Activated CD4-positive, alpha-beta T cell treated with anti-CD3 and anti-CD28 coated beads for 36 hours (primary cell): Measurements from ENCODE around the gene KDM2B. TPM values are rescaled to one million over a fixed set of nuclear protein-coding genes. Genes with fewer than 3 reads are reported as not detected.
A peak's percentile ranks its signal among the peaks of the same experiment; 100 is the strongest.
"Not testable (repeated sequence)": the region's sequence is repeated elsewhere in the genome, so short reads cannot be mapped to it uniquely, and the experiment has no call there.

Experiments
- ATAC-seq: fragments of 200-7000 bp; cut with Tn5 transposase; one replicate; pipeline ENCODE4 v1.10.0; 2021; ENCODE audit warnings: mild to moderate bottlenecking, moderate library complexity
- CTCF ChIA-PET: fragments of 350-600 bp; sonication (Branson Sonifier 250); formaldehyde crosslinking; loops from one replicate; lab custom pipeline; 2021; ENCODE audit warnings: antibody characterized with exemption; lab: Charles Lee
- POLR2A ChIA-PET: fragments of 350-600 bp; sonication (Branson Sonifier 250); formaldehyde crosslinking; loops from one replicate; lab custom pipeline; 2021; ENCODE audit warnings: antibody characterized with exemption, inconsistent platforms; lab: Charles Lee
- DNase-seq: peaks from one replicate; pipeline ENCODE4 v3.0.0-alpha.2; 2020
- H3K27ac Mint-ChIP-seq: one replicate; pipeline ENCODE4 v1.8.0; 2021; ENCODE audit warnings: mixed read lengths
- H3K27me3 Mint-ChIP-seq: one replicate; pipeline ENCODE4 v1.8.0; 2021; ENCODE audit warnings: mixed read lengths
- H3K36me3 Mint-ChIP-seq: one replicate; pipeline ENCODE4 v1.8.0; 2021; ENCODE audit warnings: low read depth, mixed read lengths
- H3K4me1 Mint-ChIP-seq: one replicate; pipeline ENCODE4 v1.8.0; 2021; ENCODE audit warnings: mixed read lengths
- H3K4me3 Mint-ChIP-seq: one replicate; pipeline ENCODE4 v1.8.0; 2021; ENCODE audit warnings: mild to moderate bottlenecking, moderate library complexity, mixed read lengths
- H3K9me3 Mint-ChIP-seq: one replicate; pipeline ENCODE4 v1.8.0; 2021; ENCODE audit warnings: low read depth, mixed read lengths
- intact Hi-C, 2 experiments: fragments of 100-400 bp; cut with DNase I in 1 of 2; cut with micrococcal nuclease in 1 of 2; formaldehyde crosslinking; loops; one replicate each; pipeline versions ENCODE4 v1.14.2 to v1.15.1; 2022 to 2024; cut with DNase I, micrococcal nuclease
- total RNA-seq, 2 experiments: library from RNA; stranded (reverse); gene quantifications; one replicate each; pipeline ENCODE4 v1.2.3, GENCODE V29; 2021

KDM2B gene
- total RNA-seq, 2 experiments from 2014 or later: 39.2 to 48.7 TPM

DNA sequence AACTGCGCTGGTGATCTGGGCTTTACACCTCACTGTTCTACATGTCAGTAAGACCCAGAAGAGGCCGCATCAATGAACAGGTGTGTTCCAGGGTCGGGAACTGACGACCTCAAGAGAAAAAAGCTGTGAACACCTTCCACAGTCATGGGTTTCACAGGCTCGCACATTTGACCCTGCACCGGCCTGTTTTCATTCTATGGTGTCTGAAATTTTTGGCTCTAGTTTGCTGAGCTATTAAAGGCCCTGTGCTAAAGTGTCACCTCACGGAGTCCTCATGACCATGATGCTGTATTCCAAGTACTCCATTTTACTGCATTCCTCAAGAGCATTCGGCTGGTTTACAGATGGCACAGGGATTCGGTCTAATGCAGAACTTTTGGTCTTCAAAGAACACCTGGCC lies 78.9 kb downstream of the KDM2B start:
- Mint-ChIP-seq H3K9me3 (no peaks in the 10 kb centered on the region), H3K27ac (no peak overlapping the region), H3K36me3 (no peaks in the 10 kb centered on the region), H3K4me3 (no peak overlapping the region), H3K27me3 (no peaks in the 10 kb centered on the region), H3K4me1 (peaks cover 11% of the 10 kb centered on the region)
- CTCF ChIA-PET: interaction anchor here (1.2 to 1.3 kb wide), 2 partner anchors 25 to 181 kb away, joined by 3 read pairs; no protein-coding TSS in a partner anchor
- POLR2A ChIA-PET: no interaction called here
- ATAC-seq (no peak), DNase-seq (no peak)
- intact Hi-C loops: loop anchor here (2.0 to 5.0 kb wide), 4 partner anchors 29 to 270 kb away; partner anchors contain the start of gene ORAI1 (in 1 of the 2)

DNA sequence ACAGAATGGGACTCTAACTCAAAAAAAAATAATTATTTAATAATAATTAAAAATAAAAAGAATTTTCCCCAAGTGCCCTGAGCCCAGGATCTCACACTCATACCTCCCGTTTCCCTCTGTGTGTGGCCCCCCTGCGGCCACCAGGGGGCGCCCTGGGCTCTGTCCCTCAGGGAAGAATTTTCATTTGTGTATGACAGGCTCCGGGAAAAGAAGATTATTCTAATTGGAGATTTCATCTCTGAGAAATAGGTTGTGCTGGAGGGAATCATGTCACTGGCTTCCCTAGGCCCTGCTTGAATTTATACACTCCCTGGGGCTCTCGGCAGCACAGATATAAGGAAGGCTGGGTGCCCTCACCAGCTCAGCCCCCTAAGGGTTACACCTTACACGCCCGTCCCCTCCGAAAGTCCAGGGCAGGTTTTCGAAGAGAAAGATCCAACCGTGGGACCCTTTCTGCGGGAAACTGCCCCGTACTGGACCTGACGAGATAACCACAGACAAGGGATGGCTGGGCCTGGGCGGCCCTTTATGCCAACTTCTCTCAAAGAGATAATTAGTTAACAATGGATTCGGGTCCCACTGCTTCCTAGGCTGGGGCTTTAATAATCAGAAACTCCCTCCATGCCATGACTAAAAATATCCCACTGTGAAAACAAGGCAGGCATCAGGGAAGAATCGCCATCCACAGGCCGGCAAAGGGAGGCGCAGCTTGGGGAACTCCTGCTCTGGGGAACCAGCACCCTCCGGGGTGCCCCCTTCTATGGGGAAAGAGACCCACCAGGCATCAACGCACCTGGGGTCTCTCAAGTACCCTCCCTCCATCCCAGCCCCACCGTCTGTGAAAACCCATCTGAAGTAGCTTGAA lies 80.7 kb downstream of the KDM2B start:
- no peak overlapping the region for H3K4me3 Mint-ChIP-seq
- H3K27ac Mint-ChIP-seq: no peak overlapping the region
- no peaks in the 10 kb centered on the region for H3K9me3 Mint-ChIP-seq
- no peaks in the 10 kb centered on the region for H3K27me3 Mint-ChIP-seq
- CTCF ChIA-PET: interaction anchor here (0.6 to 5.8 kb wide), 18 partner anchors 9 to 185 kb away, joined by 3 to 25 read pairs (median 3); partner anchors contain the start of gene MORN3
- POLR2A ChIA-PET: interaction anchor here (0.5 kb wide), 1 partner anchor 38 kb away, joined by 4 read pairs; no protein-coding TSS in a partner anchor
- H3K36me3 Mint-ChIP-seq: peaks cover 2% of the 10 kb centered on the region
- H3K4me1 Mint-ChIP-seq: peaks cover 13% of the 10 kb centered on the region
- ATAC-seq: peak; percentile 86
- intact Hi-C loops: loop anchor here (1.0 to 5.0 kb wide), 6 partner anchors 31 to 272 kb away; partner anchors contain the start of gene ORAI1 (in 1 of the 2)
- peak; percentile 84 for DNase-seq

DNA sequence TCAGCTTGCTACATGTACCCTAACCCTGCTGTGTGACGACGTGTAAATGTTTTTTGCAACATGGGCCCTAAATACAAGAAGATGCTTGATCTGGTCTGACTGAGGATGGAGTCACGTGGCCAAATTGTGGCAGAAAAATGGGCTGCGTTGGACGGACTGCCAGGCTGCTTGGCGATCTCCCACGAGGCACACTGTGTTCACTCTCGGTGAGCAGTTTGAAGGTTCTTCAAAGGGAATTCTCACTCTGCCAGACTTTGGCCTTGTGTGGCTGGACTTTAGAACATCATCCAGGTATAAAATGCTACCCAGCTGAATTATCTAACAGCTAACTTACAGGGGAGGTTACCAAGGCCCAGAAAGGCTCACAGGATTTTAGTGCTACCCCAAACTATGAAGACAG lies 85.1 kb downstream of the KDM2B start:
- DNase-seq: no peak
- no peaks in the 10 kb centered on the region for H3K27me3 Mint-ChIP-seq
- peaks cover 4% of the 10 kb centered on the region for H3K36me3 Mint-ChIP-seq
- peaks cover 9% of the 10 kb centered on the region for H3K4me1 Mint-ChIP-seq
- ChIA-PET POLR2A (interaction anchor here (0.8 kb wide), 1 partner anchor 128 kb away, joined by 3 read pairs; no protein-coding TSS in a partner anchor), CTCF (interaction anchor here (0.9 to 5.8 kb wide), 6 partner anchors 14 to 189 kb away, joined by 3 to 25 read pairs (median 3); no protein-coding TSS in a partner anchor)
- intact Hi-C loops: no loop called here
- H3K9me3 Mint-ChIP-seq: no peaks in the 10 kb centered on the region
- no peak overlapping the region for H3K4me3 Mint-ChIP-seq
- no peak overlapping the region for H3K27ac Mint-ChIP-seq
- ATAC-seq: no peak

DNA sequence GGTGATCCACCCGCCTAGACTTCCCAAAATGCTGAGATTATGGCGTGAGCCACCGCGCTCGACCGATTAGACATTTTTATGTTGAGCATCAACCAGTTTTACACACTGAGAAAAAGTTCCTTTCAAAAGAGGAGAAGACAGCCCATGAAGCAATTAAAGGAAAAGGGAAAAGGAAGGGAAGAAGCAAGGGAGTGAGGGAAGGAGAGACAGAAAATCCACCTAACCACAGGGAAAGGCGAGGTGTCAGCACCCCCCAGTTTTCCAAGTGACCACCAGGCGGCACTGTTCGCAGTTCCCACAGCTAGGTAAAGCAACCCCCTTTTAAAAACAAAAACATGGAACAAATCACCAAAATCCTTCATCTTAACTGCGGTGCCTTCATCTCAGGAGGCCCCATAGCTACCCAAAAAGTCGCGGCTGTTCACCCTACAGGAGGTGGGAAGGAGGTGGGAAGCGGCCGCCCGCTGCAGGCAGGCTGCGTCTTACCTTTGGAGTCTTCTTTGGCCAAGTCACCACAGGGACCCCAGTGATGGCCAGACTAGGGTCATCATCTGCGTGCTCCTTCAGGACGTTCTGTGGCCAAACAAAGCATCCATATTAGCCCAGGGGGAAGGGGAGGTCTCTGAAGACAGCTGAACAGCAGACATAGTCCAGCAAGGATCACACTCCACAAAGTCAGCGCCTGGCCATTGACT lies 86.6 kb downstream of the KDM2B start:
- Mint-ChIP-seq H3K36me3 (peaks cover 4% of the 10 kb centered on the region), H3K4me1 (peaks cover 9% of the 10 kb centered on the region), H3K4me3 (no peak overlapping the region), H3K9me3 (no peaks in the 10 kb centered on the region), H3K27ac (no peak overlapping the region), H3K27me3 (no peaks in the 10 kb centered on the region)
- DNase-seq (peak; percentile 79), ATAC-seq (peak; percentile 64)
- intact Hi-C loops: loop anchor here (1.0 kb wide), 1 partner anchor 188 kb away; no protein-coding TSS in a partner anchor
- POLR2A ChIA-PET: interaction anchor here (0.6 kb wide), 2 partner anchors 134 to 1403 kb away, joined by 4 to 6 read pairs; no protein-coding TSS in a partner anchor
- CTCF ChIA-PET: interaction anchor here (0.6 to 2.1 kb wide), 21 partner anchors 9 to 454 kb away, joined by 3 to 15 read pairs (median 4); partner anchors contain the start of genes MORN3 and TMEM120B

DNA sequence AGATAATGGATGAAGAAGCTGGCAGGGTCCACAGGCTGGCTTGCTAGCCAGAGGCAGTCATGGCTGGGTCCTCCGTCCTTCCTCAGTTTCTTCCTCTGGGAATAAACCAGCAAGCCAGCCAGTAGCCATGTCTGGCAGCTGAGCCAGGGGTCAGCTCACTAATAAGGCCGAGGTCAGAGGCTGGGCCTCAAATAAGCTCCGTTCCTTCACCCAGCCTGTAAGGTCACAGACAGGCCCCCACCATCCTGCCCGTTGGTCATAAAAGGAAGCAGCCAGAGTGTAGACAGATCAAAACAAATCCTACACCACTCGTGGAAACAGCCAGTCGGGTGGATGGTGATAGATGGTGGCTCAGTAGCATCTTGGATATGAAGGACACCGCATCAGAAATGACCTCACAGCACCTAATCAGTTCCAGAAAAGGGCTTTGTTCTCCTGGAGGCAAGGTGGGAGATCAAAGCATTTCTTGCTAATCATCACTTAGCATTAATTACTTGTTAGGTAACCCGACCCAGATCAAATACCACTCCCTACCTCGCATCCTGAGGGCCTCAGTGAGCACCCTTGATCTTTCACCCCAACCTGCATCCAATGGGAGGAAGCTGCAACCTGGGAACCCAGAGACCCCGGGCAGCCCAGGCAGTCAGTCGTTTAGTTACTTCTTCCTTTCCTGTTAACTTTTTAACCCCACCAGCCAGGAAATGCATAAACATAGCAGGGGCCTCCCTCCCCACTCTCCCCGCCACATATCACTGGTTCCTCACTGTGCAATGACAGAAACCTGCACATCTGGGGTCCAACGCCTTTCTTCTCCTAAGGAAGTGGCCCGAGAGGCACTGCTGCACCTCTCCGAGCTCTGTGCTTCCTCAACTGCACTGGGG lies 90.2 kb downstream of the KDM2B start:
- DNase-seq: no peak
- H3K36me3 Mint-ChIP-seq: peaks cover 2% of the 10 kb centered on the region
- H3K9me3 Mint-ChIP-seq: no peaks in the 10 kb centered on the region
- peaks cover 7% of the 10 kb centered on the region for H3K4me1 Mint-ChIP-seq
- H3K27me3 Mint-ChIP-seq: no peaks in the 10 kb centered on the region
- POLR2A ChIA-PET: interaction anchor here (0.6 kb wide), 1 partner anchor 13 kb away, joined by 5 read pairs; no protein-coding TSS in a partner anchor
- no peak overlapping the region for H3K4me3 Mint-ChIP-seq
- intact Hi-C loops: no loop called here
- CTCF ChIA-PET: interaction anchor here (0.5 to 1.6 kb wide), 8 partner anchors 9 to 195 kb away, joined by 3 to 6 read pairs (median 3); no protein-coding TSS in a partner anchor
- ATAC-seq: no peak
- no peak overlapping the region for H3K27ac Mint-ChIP-seq

DNA sequence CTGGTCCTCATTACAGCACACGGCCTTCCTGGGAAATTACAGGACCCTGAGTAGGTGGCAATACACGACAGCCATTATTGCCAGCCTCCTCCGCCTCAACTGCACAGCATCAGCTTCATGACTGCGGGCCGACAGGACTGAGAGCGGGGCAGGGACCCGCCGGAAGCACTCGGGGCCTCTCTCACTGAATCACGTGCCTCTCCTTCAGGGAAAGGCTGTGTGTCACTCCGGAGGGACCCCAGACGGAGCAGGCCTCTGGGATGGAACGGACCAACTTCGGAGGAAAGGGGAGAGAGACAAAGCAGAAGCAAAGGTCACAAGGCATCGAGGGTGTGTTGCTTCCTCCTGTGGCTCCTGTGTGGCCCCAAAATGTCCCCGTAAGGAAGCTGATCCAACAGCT lies 90.9 kb downstream of the KDM2B start:
- ATAC-seq: no peak
- Mint-ChIP-seq H3K27ac (no peak overlapping the region), H3K4me1 (peaks cover 7% of the 10 kb centered on the region), H3K4me3 (no peak overlapping the region), H3K36me3 (peaks cover 1% of the 10 kb centered on the region), H3K9me3 (no peaks in the 10 kb centered on the region), H3K27me3 (no peaks in the 10 kb centered on the region)
- no peak for DNase-seq
- ChIA-PET POLR2A (interaction anchor here (0.6 kb wide), 1 partner anchor 13 kb away, joined by 5 read pairs; no protein-coding TSS in a partner anchor), CTCF (interaction anchor here (0.9 to 1.3 kb wide), 4 partner anchors 10 to 156 kb away, joined by 3 to 5 read pairs (median 3); no protein-coding TSS in a partner anchor)
- intact Hi-C loops: no loop called here

DNA sequence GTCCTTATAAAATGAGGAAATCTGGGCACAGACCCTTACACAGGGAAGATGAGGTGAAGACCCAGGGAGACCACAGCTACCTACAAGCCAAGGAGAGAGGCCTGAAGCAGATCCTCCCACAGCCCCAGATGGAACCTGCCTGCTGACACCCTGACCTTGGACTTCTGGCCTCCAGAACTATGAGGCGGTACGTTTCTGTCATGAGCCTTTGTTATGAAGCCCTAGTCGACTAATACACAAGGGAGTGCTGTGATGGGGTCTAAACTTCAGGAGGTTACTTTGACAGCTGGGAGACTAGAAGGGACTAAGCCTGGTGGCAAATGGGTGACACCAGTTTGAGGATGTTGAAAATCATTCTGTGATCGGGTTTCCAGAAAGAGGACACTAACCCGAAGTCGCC lies 95.9 kb downstream of the KDM2B start:
- Mint-ChIP-seq H3K4me1 (no peaks in the 10 kb centered on the region), H3K4me3 (no peak overlapping the region), H3K9me3 (no peaks in the 10 kb centered on the region), H3K27ac (no peak overlapping the region), H3K36me3 (no peaks in the 10 kb centered on the region), H3K27me3 (no peaks in the 10 kb centered on the region)
- POLR2A ChIA-PET: no interaction called here
- CTCF ChIA-PET: interaction anchor here (0.7 kb wide), 1 partner anchor 8 kb away, joined by 3 read pairs; no protein-coding TSS in a partner anchor
- no peak for DNase-seq
- intact Hi-C loops: no loop called here
- no peak for ATAC-seq

DNA sequence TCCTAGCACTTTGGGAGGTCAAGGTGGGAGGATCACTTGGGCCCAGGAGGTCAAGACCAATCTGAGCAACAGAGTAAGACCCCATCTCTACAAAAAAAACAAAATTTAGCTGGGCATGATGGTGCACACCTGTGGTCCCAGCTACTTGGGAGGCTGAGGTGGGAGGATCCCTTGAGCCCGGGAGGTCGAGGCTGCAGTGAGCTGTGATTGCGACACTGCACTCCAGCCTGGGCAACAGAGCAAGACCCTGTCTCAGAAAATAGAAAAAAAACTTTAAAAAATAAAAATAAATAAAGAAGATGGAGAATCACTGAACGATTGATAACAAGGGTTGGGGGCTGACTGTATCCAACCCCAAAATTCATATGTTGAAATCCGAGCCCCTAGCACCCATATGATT lies 96.3 kb downstream of the KDM2B start:
- H3K4me3 Mint-ChIP-seq, ATAC-seq, H3K36me3 Mint-ChIP-seq, H3K27me3 Mint-ChIP-seq, DNase-seq, H3K27ac Mint-ChIP-seq, H3K9me3 Mint-ChIP-seq, H3K4me1 Mint-ChIP-seq, intact Hi-C loops, POLR2A ChIA-PET: not testable (repeated sequence)
- CTCF ChIA-PET: interaction anchor here (0.7 kb wide), 1 partner anchor 8 kb away, joined by 3 read pairs; no protein-coding TSS in a partner anchor

DNA sequence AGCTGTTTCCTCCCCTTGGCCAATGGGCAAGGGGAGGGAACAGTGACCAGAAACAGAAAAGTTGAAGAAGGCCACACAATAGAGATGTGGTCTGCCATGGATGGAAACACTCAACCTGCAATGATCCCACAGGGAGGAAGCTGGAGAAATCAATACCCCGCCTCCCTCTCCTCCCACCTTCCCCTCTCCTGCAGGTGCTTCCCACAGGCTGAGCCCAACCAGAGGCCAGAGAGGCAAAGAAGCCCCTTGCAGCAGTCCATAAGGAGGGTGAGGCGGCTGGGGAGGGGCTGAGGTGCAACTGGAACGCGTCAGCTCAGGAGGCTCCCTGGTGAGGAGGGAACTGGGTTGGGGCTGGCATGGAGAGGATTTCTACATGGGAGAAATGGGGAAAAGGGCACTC lies 96.9 kb downstream of the KDM2B start:
- ATAC-seq (no peak), DNase-seq (no peak)
- POLR2A ChIA-PET: no interaction called here
- Mint-ChIP-seq H3K4me3 (no peak overlapping the region), H3K27me3 (no peaks in the 10 kb centered on the region), H3K27ac (no peak overlapping the region), H3K36me3 (no peaks in the 10 kb centered on the region), H3K9me3 (no peaks in the 10 kb centered on the region), H3K4me1 (no peaks in the 10 kb centered on the region)
- CTCF ChIA-PET: no interaction called here
- intact Hi-C loops: no loop called here

DNA sequence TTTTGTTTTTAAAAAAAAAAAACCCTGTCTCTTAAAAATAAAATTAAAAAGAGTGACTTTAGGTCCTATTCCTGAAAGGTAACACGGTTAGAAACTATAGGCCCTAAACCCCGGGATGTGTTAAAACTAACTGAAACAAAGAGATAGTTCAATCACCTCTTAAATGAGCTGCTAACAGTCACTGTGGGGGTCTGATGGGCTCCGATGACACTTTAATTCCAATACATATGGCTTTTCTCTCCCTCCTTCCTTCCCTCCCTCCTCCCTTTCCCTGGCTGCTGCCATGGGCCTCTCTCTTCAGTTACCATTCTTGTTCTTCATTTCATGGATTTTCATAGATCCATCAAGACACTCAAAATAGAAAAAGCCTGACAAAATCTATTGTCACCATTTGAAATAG lies 104.3 kb downstream of the KDM2B start:
- Mint-ChIP-seq H3K27ac (no peak overlapping the region), H3K36me3 (no peaks in the 10 kb centered on the region), H3K4me1 (no peaks in the 10 kb centered on the region), H3K9me3 (no peaks in the 10 kb centered on the region), H3K4me3 (no peak overlapping the region), H3K27me3 (no peaks in the 10 kb centered on the region)
- ChIA-PET POLR2A (interaction anchor here (0.6 kb wide), 1 partner anchor 15 kb away, joined by 4 read pairs; no protein-coding TSS in a partner anchor), CTCF (interaction anchor here (0.6 to 1.8 kb wide), 7 partner anchors 8 to 223 kb away, joined by 3 to 7 read pairs (median 3); no protein-coding TSS in a partner anchor)
- intact Hi-C loops: no loop called here
- DNase-seq (no peak), ATAC-seq (no peak)
